KMS-11 (cell line): Measurements from ENCODE around the gene C4orf36.

ENCODE experiments used
- H2AFZ ChIP-seq: fragments of 200-600 bp; sonication (generic); 2 replicates; pipeline ENCODE4 v1.6.1; 2016; ENCODE audit warnings: antibody characterized with exemption, mixed run types, low read depth
- H3K27ac ChIP-seq: fragments of 200-600 bp; sonication (generic); 2 replicates; pipeline ENCODE4 v1.6.1; 2016; ENCODE audit warnings: mild to moderate bottlenecking, mixed run types
- H3K27me3 ChIP-seq: fragments of 200-600 bp; sonication (generic); 2 replicates; pipeline ENCODE4 v1.6.1; 2017; ENCODE audit warnings: mild to moderate bottlenecking, low read depth, mixed run types, moderate library complexity; ENCODE audit not compliant: insufficient read depth
- H3K36me3 ChIP-seq: fragments of 200-600 bp; sonication (generic); 2 replicates; pipeline ENCODE4 v1.6.1; 2017; ENCODE audit warnings: mild to moderate bottlenecking, mixed run types; ENCODE audit not compliant: insufficient read depth
- H3K4me1 ChIP-seq: fragments of 200-600 bp; sonication (generic); 2 replicates; pipeline ENCODE4 v1.6.1; 2016; ENCODE audit warnings: mild to moderate bottlenecking, low read depth, mixed run types; ENCODE audit not compliant: poor library complexity, severe bottlenecking
- H3K4me2 ChIP-seq: fragments of 200-600 bp; sonication (generic); 2 replicates; pipeline ENCODE4 v1.7.0; 2016; ENCODE audit warnings: mild to moderate bottlenecking, mixed run types
- H3K4me3 ChIP-seq: fragments of 200-600 bp; sonication (generic); IDR thresholded peaks from 2 replicates; pipeline ENCODE4 v1.6.1; 2017; ENCODE audit warnings: low read depth, low read length, mixed read lengths; ENCODE audit not compliant: insufficient read depth
- H3K79me2 ChIP-seq: fragments of 200-600 bp; sonication (generic); 2 replicates; pipeline ENCODE4 v1.6.1; 2016; ENCODE audit warnings: low read depth, mixed run types; ENCODE audit not compliant: insufficient read depth
- H3K9ac ChIP-seq: fragments of 200-600 bp; sonication (generic); 2 replicates; pipeline ENCODE4 v1.6.1; 2016; ENCODE audit warnings: mild to moderate bottlenecking, mixed run types
- H4K20me1 ChIP-seq: fragments of 200-600 bp; sonication (generic); 2 replicates; pipeline ENCODE4 v1.6.1; 2016; ENCODE audit warnings: mild to moderate bottlenecking, mixed run types; ENCODE audit not compliant: insufficient read depth
- TF ChIP-seq, protein P1 (sequence below): fragments of 200-600 bp; sonication (generic); conservative IDR thresholded peaks from 2 replicates; pipeline ENCODE4 v1.6.1; 2017; ENCODE audit warnings: low read depth, mild to moderate bottlenecking, antibody characterized with exemption, low read length, moderate library complexity, mixed read lengths

The C4orf36 gene

DNA sequence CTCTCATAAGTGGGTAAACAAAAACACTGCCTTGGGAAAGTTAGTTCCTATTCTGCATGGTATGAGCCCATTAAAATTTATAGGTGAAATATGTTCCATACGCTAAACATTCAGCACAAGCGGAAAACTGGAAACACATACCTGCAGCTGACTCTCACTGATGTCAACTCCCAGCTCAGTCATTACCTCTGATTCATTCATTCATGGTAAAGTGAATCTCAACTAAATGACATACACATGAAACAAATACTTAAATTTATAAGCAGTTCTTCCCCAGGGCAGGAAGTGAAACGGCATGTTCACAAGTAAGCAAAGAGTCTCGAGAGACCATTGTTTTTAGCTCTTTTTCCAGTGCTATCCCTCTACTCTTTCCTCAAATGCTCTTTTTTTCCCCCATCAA, 44.7 kb downstream of the C4orf36 start:
- TF ChIP-seq, protein P1, sequence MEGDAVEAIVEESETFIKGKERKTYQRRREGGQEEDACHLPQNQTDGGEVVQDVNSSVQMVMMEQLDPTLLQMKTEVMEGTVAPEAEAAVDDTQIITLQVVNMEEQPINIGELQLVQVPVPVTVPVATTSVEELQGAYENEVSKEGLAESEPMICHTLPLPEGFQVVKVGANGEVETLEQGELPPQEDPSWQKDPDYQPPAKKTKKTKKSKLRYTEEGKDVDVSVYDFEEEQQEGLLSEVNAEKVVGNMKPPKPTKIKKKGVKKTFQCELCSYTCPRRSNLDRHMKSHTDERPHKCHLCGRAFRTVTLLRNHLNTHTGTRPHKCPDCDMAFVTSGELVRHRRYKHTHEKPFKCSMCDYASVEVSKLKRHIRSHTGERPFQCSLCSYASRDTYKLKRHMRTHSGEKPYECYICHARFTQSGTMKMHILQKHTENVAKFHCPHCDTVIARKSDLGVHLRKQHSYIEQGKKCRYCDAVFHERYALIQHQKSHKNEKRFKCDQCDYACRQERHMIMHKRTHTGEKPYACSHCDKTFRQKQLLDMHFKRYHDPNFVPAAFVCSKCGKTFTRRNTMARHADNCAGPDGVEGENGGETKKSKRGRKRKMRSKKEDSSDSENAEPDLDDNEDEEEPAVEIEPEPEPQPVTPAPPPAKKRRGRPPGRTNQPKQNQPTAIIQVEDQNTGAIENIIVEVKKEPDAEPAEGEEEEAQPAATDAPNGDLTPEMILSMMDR, result no peak
- Histone ChIP-seq H3K4me2 (no peak overlapping the region), H3K4me1 (no peaks in the 10 kb centered on the region), H3K36me3 (no peaks in the 10 kb centered on the region), H4K20me1 (no peaks in the 10 kb centered on the region), H2AFZ (no peak overlapping the region), H3K79me2 (no peaks in the 10 kb centered on the region), H3K27ac (no peak overlapping the region), H3K9ac (no peak overlapping the region), H3K27me3 (no peaks in the 10 kb centered on the region), H3K4me3 (no peak overlapping the region)

DNA sequence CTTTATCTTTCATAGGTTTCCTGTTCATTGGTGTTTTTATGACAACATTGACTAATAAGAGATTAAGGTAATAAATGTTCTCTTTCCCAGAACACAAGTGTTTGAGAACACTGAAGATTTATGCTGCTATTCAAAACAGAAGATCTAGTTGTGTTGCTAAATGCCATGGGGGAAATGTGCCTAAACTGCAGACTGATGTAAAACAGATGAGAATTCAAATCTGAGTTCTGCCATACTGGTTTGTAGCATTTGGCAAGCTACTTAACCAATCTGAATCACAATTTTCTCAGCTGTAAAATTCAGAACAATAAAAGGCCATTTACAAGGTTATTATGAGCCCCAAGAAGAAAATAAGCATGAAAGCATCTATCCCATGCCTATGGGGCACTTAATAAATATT, 45.3 kb downstream of the C4orf36 start:
- no peak overlapping the region for H2AFZ ChIP-seq
- no peaks in the 10 kb centered on the region for H4K20me1 ChIP-seq
- no peak overlapping the region for H3K27ac ChIP-seq
- no peak overlapping the region for H3K4me3 ChIP-seq
- H3K79me2 ChIP-seq, result no peaks in the 10 kb centered on the region
- H3K4me1 ChIP-seq, result no peaks in the 10 kb centered on the region
- H3K36me3 ChIP-seq, result no peaks in the 10 kb centered on the region
- no peak overlapping the region for H3K4me2 ChIP-seq
- TF ChIP-seq, protein P1, result no peak
- H3K27me3 ChIP-seq, result no peaks in the 10 kb centered on the region
- no peak overlapping the region for H3K9ac ChIP-seq

DNA sequence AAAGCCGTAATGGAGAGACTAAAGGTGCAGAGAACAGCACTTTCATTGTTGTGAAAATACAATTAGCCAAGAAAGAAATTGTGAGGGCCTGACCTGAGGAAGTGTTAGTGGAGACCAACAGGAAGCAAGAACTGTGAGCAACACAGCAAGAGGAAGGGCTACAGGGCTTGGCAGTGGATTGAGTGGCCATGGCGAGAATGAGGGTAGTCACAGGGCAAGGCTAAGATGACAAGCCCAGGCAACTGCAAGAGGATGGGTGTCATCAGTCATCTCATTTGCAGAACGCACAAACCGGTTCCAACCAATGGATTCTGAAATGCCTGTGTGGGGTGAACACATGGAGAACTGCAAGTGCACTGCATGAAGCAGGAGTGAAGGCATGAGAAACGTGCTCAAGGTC, 46.6 kb downstream of the C4orf36 start:
- Histone ChIP-seq H3K9ac (no peak overlapping the region), H3K4me3 (no peak overlapping the region), H3K27me3 (no peaks in the 10 kb centered on the region), H3K36me3 (no peaks in the 10 kb centered on the region), H3K79me2 (no peaks in the 10 kb centered on the region), H4K20me1 (no peaks in the 10 kb centered on the region), H3K4me1 (no peaks in the 10 kb centered on the region), H2AFZ (no peak overlapping the region), H3K27ac (no peak overlapping the region), H3K4me2 (no peak overlapping the region)
- TF ChIP-seq, protein P1, result no peak

DNA sequence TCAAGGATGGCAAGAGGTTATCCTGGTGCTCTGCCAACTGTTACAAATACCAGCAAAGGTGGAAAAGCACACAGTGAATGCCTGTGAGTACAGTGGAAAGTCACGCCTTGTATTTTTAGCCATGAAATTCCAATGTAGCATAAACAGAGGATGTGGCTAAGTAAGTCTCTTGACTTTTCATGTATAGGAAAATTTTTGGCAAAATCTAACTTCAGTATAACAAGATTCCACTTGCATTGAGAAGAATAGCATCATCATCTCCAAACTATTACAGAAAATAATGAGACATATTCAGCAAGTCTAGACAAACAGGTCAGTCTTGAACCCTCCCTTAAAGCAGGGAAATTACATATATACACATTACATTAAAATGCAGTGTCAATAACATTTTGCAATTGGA, 50.9 kb downstream of the C4orf36 start:
- Histone ChIP-seq H3K27me3 (no peaks in the 10 kb centered on the region), H4K20me1 (no peaks in the 10 kb centered on the region), H3K4me3 (no peak overlapping the region), H3K27ac (no peak overlapping the region), H3K4me1 (no peaks in the 10 kb centered on the region), H2AFZ (no peak overlapping the region), H3K9ac (no peak overlapping the region), H3K4me2 (no peak overlapping the region), H3K79me2 (no peaks in the 10 kb centered on the region), H3K36me3 (no peaks in the 10 kb centered on the region)
- TF ChIP-seq, protein P1, result no peak
